ENCODE measurements around the gene CACUL1.
"Not testable (repeated sequence)": the region's sequence is repeated elsewhere in the genome, so short reads cannot be mapped to it uniquely, and the experiment has no call there.

CACUL1 gene

GRCh38 chr10:118754556-118755423 lies at the start of gene CACUL1:
Gene CACUL1, minus strand, starts transcription at chr10:118754970. Its CDS starts 208 bp downstream, at chr10:118754762.
- TF ChIP-seq, protein P1, sequence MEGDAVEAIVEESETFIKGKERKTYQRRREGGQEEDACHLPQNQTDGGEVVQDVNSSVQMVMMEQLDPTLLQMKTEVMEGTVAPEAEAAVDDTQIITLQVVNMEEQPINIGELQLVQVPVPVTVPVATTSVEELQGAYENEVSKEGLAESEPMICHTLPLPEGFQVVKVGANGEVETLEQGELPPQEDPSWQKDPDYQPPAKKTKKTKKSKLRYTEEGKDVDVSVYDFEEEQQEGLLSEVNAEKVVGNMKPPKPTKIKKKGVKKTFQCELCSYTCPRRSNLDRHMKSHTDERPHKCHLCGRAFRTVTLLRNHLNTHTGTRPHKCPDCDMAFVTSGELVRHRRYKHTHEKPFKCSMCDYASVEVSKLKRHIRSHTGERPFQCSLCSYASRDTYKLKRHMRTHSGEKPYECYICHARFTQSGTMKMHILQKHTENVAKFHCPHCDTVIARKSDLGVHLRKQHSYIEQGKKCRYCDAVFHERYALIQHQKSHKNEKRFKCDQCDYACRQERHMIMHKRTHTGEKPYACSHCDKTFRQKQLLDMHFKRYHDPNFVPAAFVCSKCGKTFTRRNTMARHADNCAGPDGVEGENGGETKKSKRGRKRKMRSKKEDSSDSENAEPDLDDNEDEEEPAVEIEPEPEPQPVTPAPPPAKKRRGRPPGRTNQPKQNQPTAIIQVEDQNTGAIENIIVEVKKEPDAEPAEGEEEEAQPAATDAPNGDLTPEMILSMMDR (conservative IDR thresholded peaks at IDR 0.05): no peak
- H3K27ac ChIP-seq: peak within 1 kb of the TSS; percentile 79

DNA sequence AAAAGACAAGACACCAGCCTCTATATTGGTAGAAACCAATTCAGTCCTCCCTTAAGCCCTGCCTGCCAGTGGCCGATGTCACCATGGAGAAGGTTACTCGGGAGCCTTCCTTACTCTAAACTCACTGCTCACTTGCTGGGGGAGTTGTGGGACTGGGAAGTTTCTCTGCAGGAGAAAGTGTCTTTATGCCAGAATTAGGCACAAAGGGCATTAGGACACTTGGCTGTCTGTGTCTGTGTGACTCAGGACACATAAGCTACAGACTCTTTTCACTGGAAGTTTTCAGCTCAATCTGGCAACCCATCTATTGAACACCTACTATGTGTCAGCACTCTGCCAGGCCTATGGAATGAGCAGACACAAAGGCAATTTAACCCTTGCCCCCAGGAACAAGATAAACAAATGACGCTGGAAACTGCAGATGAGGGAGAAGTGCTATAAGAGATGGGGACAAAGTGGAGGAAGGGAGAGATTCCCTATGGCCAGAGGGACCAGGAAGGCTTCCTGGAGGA lies 49.5 kb upstream of the CACUL1 start:
- TF ChIP-seq, protein P1 (conservative IDR thresholded peaks at IDR 0.05): no peak
- no peak overlapping the region for H3K27ac ChIP-seq

- no peak overlapping the region for H3K27ac ChIP-seq
- TF ChIP-seq, protein P1 (conservative IDR thresholded peaks at IDR 0.05): no peak
These were observed 47.5 kb upstream of the CACUL1 start for GRCh38 chr10:118802126-118802793.

- TF ChIP-seq, protein P1 (conservative IDR thresholded peaks at IDR 0.05): peak; percentile 74
- H3K27ac ChIP-seq: no peak overlapping the region
These were observed 46.1 kb upstream of the CACUL1 start for GRCh38 chr10:118800920-118801319.

- TF ChIP-seq, protein P1 (conservative IDR thresholded peaks at IDR 0.05): no peak
- H3K27ac ChIP-seq: no peak overlapping the region
These were observed 45.0 kb upstream of the CACUL1 start for GRCh38 chr10:118799777-118800176.

DNA sequence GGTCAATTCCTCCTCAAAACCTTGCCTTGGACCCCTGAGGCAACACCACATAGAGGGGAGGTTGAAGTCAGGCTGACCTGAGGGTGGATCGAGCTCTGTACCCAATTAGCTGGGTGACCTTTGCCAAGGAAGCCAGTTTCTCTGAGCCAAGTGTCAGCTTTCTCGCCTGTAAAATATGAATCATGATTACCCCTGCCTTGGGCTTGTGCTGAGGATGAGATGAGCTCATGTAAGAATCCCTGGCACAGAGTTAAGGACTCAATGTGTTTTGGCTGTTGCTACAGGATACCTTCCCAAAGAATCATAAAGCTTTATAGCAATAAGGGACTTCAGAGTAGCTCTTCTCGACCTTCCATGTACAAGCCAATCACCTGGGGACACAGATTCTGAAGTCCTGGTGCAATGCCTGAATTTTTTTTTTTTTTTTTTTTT lies 43.5 kb upstream of the CACUL1 start:
- H3K27ac ChIP-seq: no peak overlapping the region
- TF ChIP-seq, protein P1 (conservative IDR thresholded peaks at IDR 0.05): no peak

GRCh38 chr10:118794971-118795370 lies 40.2 kb upstream of the CACUL1 start:
- not testable (repeated sequence) for H3K27ac ChIP-seq

All from VCaP (cell line).